GM18951 (cell line): ENCODE results near the gene MPL.

ENCODE experiments used
- POLR2A ChIP-seq: IDR thresholded peaks from 4 replicates; pipeline ENCODE4 v1.6.1; 2011; ENCODE audit warnings: mild to moderate bottlenecking; ENCODE audit not compliant: insufficient read length, insufficient read depth; ENCODE audit errors: extremely low read depth
- in situ Hi-C: fragments of 300-500 bp; cut with MboI; formaldehyde crosslinking; loops from one replicate; pipeline ENCODE4 v1.12.0; 2022; ENCODE audit warnings: low sequenced_read_pairs, mixed read lengths, inconsistent platforms; ENCODE audit not compliant: unreplicated experiment

MPL gene

DNA sequence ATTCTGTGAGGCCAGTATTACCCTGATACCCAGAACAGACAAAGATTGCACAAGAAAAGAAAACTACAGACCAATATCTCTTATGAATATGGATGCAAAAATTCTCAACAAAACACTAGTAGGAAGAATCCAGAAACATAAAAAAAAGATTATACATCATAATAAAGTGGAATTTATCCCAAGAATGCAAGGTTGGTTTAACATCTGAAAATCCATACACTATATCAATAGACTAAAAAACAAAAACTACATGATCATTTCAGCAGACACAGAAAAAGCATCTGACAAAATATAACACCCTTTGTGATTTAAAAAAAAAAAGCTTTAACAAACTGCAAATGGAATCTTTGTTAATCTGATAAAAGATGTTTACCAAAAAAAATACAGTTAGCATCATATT, 12.2 kb upstream of the MPL start:
- in situ Hi-C loops = no loop called here
- TF ChIP-seq POLR2A = no peak

DNA sequence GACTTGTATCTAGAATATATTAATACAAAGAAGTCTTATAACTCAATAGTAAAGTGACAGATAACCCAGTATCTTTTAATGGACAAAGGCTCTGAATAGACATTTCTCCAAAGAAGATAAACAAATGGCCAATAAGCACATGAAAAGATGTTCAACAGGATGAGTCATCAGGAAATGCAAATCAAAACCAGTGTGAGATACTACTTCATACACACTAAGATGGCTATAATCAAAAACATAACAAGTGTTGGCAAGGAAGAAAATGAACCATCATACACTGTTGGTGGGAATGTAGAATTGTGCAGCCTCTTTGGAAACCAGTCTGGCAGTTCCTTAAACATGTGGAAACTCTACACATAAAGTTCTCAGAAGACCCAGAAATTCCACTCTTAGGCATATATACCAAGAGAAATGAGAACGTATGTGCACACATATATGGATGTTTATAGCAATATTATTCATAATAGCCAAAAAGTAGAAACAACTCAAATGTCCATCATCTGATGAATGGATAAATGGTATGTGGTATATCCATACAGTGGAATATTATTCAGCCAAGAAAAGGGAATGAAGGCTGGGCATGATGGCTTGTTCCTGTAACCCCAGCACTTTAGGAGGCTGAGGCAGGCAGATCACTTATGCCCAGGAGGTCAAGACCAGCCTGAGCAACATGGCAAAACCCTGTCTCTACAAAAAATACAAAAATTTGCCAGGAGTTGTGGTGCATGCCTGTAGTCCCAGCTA, 9.9 kb upstream of the MPL start:
- no peak for TF ChIP-seq POLR2A
- in situ Hi-C loops = no loop called here

DNA sequence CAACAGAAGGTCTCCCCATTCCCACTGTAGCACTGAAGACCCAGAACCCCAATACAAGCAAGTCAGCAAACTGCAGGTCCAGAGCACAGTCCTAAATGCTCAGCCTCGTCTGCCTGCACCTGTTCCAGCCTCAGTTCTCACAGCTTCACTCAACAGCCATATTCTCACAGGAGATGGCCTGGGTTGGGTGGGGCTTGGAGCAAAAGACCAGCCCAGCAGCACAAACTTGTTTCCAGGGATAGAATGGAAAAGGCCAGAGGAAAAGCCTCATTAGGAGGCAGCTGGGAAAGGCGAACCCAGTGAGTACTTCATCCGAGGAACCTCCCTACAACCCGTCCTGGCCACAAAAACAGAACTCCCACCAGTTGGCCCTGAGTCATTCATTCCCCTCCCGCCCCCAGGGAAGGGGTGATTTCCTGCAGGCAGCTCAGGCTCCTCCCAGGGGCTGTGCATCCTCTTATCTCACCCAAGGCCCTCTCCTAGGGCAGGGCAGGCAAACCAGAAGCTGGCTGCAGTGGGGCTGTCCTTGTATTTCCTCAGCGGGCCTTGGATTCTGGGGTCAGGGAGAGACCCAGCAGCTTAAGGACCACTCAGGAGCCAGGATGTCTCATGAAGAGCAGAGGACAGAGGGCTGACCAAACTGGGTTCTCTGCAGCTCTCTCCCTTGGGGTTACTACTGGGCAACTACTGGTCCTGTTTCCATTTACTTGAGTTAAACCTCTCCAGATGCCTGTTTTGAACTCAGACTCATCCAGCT, 7.4 kb upstream of the MPL start:
- no peak for TF ChIP-seq POLR2A
- in situ Hi-C loops = no loop called here

DNA sequence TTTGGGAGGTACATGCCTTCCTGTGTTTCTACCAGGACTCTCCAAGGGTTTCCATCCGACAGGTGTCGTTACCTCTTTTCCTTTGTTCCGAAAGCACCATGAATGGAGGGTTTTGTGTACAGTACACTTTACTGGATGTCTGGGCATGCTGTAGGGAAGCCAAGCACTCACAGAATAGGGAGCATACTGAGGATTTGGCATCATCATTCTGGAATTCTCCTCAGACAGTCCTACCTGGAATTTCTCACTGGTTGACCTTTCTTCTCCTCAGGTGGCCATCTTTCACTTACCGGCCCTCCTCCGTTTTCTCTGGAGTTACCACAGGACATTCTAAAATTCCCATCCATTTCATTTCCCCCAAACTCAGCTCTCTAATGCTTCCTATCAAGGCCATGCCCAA, 5.9 kb upstream of the MPL start:
- TF ChIP-seq POLR2A = no peak
- in situ Hi-C loops = no loop called here

DNA sequence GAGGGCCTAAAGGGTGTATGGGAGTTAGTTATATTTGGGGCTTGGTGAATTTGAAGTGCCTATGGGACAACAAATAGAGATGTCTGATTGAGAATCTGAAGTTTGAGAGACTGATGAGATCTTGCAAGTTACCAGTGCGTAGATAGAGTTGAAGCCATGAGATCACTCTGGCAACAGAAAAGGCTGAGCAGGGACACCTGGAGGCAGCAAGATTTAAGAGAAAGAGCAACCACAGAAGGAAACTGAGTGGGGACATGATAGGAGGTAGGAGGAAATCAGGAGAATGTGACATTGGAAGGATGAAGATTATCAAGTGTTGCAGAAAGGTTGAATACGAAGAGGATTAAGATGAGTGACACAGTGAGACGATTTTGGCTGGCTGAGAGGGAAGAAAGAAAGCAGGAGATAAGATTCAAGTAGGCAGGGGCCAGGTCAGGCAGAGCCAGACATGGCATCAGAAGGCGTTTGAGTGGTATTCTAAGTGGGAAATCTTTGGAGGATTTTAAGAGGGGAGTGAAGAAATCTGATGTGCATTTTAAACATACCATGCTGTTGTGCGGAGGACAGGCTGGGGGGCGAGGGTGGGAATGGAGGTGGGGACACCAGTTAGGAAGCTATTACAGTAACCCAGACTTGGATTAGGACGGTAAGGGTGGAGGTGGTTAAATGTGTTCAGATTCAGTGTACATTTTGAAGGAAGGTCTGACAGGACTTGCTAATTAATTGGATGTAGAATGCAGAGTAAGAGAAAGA, 3.0 kb upstream of the MPL start:
- no peak for TF ChIP-seq POLR2A
- in situ Hi-C loops = no loop called here

DNA sequence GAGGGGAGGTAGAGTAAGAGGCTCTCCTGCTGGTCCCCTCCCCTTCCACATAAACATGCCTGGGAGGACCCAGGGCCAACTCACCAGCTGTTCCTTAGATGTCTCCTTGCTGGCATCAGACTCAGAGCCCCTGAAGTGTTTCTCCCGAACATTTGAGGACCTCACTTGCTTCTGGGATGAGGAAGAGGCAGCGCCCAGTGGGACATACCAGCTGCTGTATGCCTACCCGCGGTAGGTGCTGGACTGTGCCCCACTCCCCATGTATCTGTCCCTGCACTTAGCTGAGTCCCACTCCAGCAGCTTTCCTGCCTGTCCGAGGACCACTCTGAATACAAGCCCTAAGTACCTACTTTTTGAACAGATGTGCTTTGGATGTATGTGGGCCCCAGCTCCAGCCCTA, 383 bp downstream of the MPL start:
- no peak for TF ChIP-seq POLR2A
- in situ Hi-C loops = no loop called here

DNA sequence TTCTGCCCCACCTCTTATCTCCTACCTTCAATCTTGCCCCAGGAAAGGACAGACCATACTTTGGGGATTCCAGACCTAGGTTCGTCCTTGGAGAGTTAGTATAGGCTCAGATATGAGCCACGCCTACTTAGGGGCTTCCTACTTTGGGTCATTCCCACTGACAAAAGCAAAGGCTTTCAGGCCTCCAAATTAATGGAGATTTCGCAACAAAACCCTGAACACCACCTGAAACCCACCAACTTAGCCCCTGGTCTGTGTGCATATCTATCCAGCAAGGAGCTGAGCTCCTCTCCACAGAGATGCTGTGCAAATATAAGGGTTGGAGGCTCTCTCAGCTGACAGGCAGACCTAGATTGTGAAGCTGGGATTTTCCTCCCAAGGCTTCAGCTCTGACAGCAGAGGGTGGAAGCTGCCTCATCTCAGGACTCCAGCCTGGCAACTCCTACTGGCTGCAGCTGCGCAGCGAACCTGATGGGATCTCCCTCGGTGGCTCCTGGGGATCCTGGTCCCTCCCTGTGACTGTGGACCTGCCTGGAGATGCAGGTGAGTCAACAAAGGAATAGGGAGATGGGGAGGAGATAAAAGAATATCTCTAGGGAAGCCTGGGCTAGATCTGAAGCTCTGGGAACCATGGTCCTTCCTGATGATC, 2.1 kb downstream of the MPL start:
- in situ Hi-C loops = no loop called here
- TF ChIP-seq POLR2A = no peak

DNA sequence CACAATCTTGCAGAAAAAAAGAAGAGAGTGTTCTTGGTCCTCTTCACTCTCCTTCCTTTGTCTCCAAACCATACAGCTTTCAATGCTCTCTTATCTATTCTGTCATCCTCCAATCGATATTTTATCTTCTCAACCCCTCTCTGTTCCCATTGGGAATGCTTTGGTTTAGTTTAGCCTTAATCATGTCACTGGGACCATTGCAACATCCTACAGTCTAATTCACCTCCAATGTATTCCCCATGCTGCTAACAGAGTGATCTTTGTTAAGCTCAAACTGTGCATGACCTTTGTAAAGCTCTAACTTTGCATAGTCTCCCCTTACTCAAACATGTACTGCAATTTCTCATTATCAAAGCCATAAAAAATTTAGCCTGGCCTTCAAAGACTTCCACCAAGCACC, 2.9 kb downstream of the MPL start:
- in situ Hi-C loops = no loop called here
- no peak for TF ChIP-seq POLR2A

DNA sequence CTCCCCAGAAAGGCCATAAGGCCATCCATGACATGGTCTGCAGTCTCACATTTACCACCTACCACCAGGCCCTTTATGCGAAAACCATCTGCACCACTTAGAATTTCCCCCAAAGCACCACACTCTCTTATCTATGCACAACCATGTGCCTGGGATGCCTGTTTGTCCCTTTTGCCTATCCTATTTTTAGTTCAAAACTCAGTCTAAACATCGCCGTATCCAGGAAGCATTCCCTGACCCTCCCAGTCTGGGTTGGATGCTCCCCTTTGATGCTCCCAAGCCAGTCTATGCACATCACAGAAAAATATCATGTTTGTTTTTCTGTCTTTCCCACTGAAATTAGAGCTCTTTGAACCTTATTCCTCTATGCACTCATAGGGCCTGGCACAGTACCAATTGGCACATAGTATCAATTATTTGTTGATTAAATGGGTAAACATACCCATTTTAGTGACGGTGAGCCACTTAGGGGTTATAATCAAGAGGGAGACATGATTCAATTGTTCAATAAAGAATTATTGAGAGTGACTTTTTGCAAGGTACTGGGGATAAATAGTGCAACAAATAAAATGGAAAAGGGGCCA, 6.7 kb downstream of the MPL start:
- TF ChIP-seq POLR2A = no peak
- in situ Hi-C loops = no loop called here

DNA sequence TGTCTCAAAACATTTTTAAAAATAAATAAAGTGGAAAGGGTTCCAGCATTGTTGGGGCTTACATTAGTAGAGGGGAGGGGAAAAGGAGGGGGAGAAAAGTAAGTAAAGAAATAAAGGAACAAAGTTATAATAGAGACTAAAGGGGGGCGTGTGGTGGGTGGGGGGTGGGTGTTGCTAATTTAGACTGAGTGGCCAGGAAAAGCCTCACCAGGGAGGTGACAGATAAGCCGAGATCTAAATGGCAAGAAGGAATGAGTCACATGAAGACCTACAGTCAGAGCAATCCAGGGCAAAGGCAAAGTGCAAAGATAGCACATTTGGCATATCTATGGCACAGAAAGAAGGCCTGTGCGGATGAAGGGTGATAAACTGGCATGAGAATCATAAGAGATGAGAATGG, 7.5 kb downstream of the MPL start:
- TF ChIP-seq POLR2A = no peak
- in situ Hi-C loops = no loop called here

DNA sequence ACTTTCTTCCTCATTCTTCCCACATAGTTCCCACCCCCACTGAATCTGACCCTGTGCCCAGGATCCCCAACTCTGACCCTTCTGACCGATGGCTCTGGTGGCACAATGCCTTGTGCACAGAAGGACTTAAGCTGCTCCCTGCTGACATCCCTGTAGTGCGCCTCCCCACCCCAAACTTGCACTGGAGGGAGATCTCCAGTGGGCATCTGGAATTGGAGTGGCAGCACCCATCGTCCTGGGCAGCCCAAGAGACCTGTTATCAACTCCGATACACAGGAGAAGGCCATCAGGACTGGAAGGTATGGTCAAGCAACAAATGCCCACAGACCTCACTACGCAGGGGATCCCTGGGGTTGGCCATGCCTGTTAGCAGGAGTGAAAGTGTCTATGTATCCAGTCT, 9.0 kb downstream of the MPL start:
- in situ Hi-C loops = no loop called here
- TF ChIP-seq POLR2A = no peak

DNA sequence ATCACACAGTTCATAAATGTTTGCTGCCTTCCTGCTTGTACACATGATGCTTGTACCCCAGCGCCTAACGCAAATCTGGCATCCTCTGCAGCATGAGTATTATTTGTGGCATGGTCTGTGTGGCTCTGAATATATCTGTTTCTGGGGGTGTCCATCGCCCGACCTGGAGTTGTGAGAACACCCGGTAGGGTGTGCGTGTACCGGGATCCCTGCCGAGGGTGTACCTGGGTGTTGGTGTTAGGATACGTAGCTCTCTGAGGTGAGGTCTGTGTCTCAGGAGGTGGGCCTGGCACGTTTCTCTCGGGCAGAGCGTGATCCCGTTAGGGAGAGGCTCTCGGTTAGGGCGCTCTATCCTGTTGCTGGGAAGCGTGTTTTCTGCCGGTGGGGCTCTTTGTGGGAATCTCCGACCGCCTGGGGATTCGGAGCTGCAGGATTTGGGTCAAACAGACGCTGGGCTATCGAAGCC, 10.8 kb downstream of the MPL start:
- no peak for TF ChIP-seq POLR2A
- in situ Hi-C loops = no loop called here

DNA sequence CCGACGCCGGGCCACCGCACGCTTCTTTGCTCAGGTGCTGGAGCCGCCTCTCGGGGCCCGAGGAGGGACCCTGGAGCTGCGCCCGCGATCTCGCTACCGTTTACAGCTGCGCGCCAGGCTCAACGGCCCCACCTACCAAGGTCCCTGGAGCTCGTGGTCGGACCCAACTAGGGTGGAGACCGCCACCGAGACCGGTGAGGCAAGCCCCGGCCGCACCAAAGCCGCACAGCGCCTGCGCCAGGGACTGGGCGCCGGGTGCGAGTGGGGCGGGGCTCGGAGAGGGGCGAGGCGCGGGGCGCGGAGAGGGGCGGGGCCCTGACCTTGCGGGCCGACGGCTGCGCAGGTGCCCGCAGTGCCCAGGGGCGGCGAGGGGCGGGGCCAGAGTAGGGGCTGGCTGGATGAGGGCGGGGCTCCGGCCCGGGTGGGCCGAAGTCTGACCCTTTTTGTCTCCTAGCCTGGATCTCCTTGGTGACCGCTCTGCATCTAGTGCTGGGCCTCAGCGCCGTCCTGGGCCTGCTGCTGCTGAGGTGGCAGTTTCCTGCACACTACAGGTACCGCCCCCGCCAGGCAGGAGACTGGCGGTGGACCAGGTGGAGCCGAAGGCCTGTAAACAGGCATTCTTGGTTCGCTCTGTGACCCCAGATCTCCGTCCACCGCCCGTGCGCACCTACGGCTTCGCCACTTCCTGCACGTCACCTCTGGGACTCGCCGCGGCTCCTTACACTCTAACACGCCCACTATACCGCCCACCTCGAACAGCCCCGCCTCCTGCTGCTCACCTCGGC, 11.4 kb downstream of the MPL start:
- in situ Hi-C loops = no loop called here
- TF ChIP-seq POLR2A = peak; percentile 44
